GM13977 (cell line): ENCODE measurements around the gene PRR29.
A peak's percentile ranks its signal among the peaks of the same experiment; 100 is the strongest.
"Not testable (repeated sequence)": the region's sequence is repeated elsewhere in the genome, so short reads cannot be mapped to it uniquely, and the experiment has no call there.

Source experiments
- DNase-seq: peaks from one replicate; pipeline ENCODE4 v3.0.0; 2012; ENCODE audit warnings: low spot score
- CTCF ChIP-seq: IDR thresholded peaks from 2 replicates; pipeline ENCODE4 v1.5.1; 2012; ENCODE audit warnings: mild to moderate bottlenecking, control low read depth; ENCODE audit not compliant: insufficient read depth; ENCODE audit errors: extremely low read depth, missing control alignments
- in situ Hi-C: fragments of 300-500 bp; cut with MboI; formaldehyde crosslinking; loops from one replicate; pipeline ENCODE4 v1.12.0; 2022; ENCODE audit warnings: low sequenced_read_pairs, low pct_unique_long_range_greater_than_20kb, mixed read lengths, inconsistent platforms; ENCODE audit not compliant: unreplicated experiment

The PRR29 gene

GRCh38 chr17:64016231-64016784 lies 18.2 kb downstream of the PRR29 start:
- in situ Hi-C loops, result loop anchor here (10.0 kb wide), 1 partner anchor 102 kb away; the partner anchor contains the start of genes CSHL1 and GH1
- peak; percentile 44 for TF ChIP-seq CTCF
- DNase-seq, result no peak

GRCh38 chr17:64016974-64017373 lies 18.8 kb downstream of the PRR29 start:
- in situ Hi-C loops, result loop anchor here (10.0 kb wide), 1 partner anchor 102 kb away; the partner anchor contains the start of genes CSHL1 and GH1
- TF ChIP-seq CTCF, result no peak
- DNase-seq, result no peak

GRCh38 chr17:64017381-64017980 lies 19.3 kb downstream of the PRR29 start:
- in situ Hi-C loops, result loop anchor here (10.0 kb wide), 1 partner anchor 103 kb away; the partner anchor contains the start of genes CSHL1 and GH1
- DNase-seq, result no peak

GRCh38 chr17:64019551-64019961 lies 21.4 kb downstream of the PRR29 start:
- in situ Hi-C loops, result loop anchor here (10.0 kb wide), 1 partner anchor 105 kb away; the partner anchor contains the start of genes CSHL1 and GH1
- not testable (repeated sequence) for DNase-seq

More at GRCh38 chr17:64017381-64017980, 19.3 kb downstream of the PRR29 start:
- no peak for TF ChIP-seq CTCF

- in situ Hi-C loops, result loop anchor here (5.0 to 10.0 kb wide), 2 partner anchors 117 to 265 kb away; no protein-coding TSS in a partner anchor
- no peak for TF ChIP-seq CTCF
- DNase-seq, result peak; percentile 64
Observed at GRCh38 chr17:64020056-64020766, 22.1 kb downstream of the PRR29 start, which contains the start of gene ICAM2. Gene ICAM2, minus strand, starts transcription at chr17:64020633. Its CDS starts 13,942 bp downstream, at chr17:64006691.

GRCh38 chr17:64022611-64023063 lies 24.5 kb downstream of the PRR29 start:
- DNase-seq, result no peak
- in situ Hi-C loops, result loop anchor here (5.0 to 10.0 kb wide), 2 partner anchors 115 to 262 kb away; no protein-coding TSS in a partner anchor
- no peak for TF ChIP-seq CTCF

GRCh38 chr17:64024215-64024654 lies 26.1 kb downstream of the PRR29 start:
- in situ Hi-C loops, result loop anchor here (5.0 to 10.0 kb wide), 2 partner anchors 113 to 261 kb away; no protein-coding TSS in a partner anchor
- TF ChIP-seq CTCF, result no peak
- no peak for DNase-seq
